ENCODE measurements around the gene GCNT2.
"Not testable (repeated sequence)": the region's sequence is repeated elsewhere in the genome, so short reads cannot be mapped to it uniquely, and the experiment has no call there.

GCNT2 gene

DNA sequence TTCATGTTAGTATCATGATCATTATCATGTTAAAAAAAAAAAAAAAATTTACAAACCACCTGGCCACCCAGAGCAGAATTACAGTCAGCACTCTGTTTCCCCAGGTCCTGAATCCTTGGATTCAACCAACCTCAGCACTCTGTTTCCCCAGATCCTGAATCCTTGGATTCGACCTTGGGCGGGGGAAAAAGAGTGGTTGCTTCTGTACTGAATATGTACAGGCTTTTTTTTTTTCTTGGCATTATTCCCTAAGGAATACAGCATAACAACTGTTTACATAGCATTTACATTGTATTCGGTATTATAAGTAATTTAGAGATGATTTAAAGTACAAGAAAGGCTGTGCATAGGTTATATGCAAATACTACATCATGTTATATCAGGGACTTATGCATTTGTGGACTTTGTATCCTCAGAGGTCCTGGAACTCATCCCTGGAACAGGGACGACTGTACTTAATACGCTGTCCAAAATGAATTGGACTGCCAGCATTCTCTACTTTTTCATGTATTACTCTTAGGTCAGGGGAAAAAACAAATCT, 31.2 kb downstream of the GCNT2 start:
- no peak for DNase-seq

DNA sequence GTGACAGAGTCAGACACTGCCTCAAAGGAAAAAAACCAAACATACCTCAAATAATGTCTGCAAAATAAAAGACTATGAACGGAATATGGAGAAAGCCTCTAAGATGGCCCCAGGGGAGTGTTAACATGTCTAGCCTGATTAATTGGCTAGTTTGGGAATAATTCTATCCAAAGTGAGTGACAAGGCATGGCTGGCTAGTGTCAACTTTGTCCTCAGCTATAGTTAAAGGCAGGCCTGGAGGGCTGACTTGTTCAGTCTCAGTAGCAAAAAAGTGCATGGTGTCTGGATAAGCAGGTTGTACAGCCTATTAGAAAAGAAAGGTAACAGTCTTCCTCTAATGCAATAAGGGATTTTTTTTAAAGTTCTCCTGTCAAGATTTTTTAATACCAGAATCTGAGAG, 32.7 kb downstream of the GCNT2 start:
- no peak for DNase-seq

DNA sequence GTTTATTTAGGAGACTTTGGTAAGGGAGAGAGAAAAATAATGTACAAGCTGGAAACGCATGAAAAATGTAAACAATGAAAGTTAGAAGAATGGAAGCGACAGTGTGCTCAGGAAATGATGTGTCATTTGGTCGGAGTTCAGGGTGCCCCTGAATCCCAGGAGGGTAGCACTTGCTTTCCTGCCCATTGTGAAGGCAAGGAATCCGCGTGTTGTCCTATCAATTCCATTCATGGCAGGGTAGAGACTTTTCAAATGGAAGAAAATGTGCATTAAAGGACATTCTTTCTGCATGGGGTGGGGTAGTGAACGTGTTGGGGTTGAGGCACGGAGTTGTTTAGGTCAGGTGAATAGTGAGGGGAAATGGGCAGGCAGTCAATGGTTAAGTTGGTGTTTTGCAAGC, 33.7 kb downstream of the GCNT2 start:
- no peak for DNase-seq

DNA sequence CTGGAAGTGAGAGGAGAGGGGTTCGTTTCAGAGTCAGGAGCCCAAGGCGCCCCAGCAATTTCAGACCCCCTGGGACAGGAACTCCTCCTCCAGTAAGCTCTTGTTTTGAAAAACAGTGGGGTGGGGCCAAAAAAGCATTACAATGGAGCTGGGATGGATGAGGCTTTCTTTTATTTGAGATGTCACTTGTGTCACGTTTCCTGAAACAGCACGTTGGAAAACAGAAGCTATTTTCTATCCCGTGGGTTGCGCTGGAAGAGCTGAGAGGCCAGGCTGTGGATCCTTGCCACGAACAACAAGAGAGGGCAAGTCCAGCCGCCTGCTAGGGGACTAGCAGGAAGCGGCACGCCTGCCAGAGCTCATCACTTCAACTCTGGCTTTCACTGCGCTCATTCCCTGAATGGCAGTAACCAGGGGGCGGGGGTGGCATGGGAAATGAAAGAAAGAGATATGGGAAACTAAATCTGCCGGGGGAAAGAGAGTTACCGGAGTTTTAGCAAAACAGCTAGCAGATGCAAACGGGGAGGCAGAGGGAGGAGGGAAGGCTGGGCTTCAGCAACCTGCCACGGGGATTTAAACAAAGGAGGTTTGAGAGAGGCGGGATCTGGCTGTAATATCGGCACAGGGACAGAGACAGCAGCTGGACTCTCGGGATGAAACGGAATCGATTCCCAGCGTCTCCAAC, 34.6 kb downstream of the GCNT2 start:
- DNase-seq, result no peak

DNA sequence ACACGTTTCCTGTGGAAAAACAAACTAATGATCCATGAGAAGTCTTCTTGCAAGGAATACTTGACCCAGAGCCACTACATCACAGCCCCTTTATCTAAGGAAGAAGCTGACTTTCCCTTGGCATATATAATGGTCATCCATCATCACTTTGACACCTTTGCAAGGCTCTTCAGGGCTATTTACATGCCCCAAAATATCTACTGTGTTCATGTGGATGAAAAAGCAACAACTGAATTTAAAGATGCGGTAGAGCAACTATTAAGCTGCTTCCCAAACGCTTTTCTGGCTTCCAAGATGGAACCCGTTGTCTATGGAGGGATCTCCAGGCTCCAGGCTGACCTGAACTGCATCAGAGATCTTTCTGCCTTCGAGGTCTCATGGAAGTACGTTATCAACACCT, 35.4 kb downstream of the GCNT2 start:
- no peak for DNase-seq

DNA sequence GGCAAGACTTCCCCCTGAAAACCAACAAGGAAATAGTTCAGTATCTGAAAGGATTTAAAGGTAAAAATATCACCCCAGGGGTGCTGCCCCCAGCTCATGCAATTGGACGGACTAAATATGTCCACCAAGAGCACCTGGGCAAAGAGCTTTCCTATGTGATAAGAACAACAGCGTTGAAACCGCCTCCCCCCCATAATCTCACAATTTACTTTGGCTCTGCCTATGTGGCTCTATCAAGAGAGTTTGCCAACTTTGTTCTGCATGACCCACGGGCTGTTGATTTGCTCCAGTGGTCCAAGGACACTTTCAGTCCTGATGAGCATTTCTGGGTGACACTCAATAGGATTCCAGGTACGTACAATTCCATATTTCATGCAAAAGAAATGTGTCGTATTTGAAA, 35.8 kb downstream of the GCNT2 start:
- DNase-seq, result no peak

DNA sequence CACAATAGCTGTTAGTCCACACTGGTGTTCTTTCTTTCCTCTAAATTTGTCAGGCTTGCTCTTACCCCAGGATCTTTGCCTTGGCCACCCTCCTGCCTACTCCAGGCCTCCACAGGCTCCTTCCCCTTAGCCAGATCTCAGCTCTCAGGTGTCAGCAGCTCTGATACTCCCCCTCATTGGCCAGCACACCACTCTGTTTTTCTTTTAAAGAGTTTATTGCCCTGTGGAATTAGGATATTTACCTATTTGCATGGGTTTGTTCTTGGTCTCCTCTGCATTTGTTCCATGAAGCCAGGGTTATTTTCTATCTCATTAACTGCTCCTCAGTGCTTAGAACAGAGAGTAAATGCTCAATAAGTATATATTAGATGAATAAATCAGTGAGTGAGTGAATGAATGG, 36.8 kb downstream of the GCNT2 start:
- DNase-seq, result no peak

DNA sequence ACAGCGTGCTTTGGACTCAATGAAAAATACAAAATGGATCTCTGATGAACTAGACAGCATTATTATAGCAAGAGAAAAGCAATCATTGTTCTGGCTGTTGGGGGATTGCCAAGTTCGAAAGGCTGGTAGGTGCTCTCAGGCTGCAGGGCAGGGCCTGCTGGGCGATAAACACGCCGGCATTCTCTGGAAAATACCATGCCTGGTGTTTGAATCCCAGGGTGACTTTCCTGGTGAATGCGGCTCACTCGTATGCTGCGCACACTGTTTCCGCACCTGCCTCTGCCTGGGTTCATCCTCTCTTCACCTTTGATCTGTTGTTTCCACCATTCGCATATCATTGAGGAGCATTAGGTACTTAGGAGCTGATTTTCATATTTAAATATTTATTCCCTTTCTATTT, 37.4 kb downstream of the GCNT2 start:
- DNase-seq, result no peak

DNA sequence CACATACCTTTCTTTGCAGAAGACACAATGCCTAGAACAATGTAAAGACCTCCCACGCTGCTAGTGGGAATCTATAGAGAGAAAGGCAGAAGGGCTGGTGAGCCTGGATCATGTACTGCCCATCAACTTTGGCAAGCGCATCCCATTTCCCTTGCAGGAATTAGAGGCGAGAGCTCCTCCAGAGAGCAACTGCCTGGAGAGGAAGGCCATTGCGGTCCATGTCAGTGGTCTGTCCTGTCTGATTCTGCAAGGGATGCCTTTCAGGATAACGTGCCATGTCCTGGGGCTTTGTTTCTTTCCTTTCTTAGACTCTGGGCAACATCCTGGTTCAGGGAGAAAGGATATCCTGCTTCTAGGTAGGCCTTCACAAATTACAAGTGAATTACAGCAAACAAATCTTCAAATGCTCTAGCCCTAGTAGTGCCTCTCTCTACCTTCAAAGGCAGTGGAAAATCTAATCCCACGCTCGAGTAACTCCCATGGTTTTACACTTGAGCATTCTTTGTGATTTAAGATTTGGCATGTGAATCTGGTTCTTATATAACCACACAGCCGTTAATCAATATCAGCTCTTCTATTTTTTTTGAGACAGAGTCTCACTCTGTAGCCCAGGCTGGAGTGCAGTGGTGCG, 38.5 kb downstream of the GCNT2 start:
- DNase-seq, result no peak

DNA sequence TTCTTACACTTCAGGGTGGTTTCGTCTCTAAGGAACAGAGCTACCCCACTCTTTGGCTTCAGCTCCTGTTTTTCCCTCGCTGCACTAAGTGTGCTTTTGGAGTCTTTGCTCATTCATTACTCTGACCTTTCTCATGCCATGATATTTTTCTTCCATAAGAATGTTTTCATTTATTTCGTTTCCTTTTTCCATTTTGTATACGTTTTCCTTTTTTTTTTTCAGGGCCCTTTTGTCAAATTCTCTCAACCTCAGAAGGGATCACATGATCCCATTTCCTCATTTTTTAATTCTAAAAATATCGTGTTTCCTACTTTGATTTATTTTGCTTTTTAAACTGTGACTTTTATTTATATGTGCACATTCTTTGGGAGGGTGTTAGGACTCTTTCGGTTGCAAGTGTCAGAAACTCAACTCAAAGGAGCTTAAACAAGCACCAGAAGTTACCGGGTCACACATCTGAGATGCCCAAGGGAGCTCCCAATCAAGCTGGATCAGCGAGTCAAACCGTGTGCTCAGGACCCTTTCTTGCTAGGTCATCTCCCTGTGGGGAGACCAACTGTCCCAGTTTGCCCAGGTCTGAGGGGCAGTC, 40.6 kb downstream of the GCNT2 start:
- no peak for DNase-seq

DNA sequence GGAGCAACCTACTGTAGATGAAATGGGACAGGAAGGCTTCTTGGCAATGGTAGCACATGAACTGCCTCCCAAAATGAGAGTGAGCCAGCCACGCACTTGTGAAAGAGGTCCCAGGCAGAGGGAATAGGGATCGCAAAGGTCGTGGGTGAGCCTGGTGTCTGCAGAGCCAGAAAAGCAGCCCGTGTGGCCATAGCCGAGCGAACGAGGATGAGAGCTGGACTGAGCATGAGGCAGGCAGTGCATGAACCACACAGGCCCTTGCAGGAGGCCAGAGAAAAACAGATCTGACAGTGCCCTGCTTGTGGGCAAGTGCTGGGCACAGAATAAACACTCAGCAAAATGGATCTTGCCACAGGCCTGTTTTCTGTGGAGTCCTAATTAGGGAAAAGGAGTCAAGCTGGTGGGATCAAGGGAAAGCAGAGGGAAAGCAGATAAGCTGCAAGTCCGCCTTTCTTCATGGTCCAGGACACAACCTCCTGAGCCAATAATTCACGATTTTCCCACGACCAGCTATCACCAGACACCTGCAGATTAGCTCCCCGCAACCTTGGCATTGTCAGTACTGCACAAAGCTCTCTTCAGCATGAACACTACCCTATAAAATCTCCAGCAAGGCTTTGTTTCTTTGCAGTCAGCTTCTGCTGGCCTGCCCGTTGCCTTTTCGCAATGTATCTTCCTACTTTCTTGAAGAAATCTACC, 44.0 kb downstream of the GCNT2 start:
- no peak for DNase-seq

DNA sequence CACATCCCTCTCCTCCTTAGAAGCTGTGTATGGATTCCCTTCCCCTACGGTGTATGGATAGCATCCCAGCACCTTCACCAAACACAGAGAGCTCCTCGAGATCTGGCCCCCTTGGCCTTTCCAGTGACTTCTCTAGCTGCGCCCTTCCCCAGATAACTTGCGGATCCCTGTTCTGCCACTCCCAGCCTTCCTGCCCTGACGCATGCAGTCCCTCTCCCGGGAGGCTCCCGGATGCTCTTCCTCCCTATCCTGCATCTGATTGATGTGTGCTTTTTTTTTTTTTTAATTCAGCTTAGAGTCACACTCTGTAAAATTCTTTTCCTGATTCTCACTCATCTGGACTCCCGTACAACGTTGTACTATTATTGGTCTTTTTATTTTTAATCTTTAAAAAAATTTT, 44.8 kb downstream of the GCNT2 start:
- DNase-seq, result no peak

DNA sequence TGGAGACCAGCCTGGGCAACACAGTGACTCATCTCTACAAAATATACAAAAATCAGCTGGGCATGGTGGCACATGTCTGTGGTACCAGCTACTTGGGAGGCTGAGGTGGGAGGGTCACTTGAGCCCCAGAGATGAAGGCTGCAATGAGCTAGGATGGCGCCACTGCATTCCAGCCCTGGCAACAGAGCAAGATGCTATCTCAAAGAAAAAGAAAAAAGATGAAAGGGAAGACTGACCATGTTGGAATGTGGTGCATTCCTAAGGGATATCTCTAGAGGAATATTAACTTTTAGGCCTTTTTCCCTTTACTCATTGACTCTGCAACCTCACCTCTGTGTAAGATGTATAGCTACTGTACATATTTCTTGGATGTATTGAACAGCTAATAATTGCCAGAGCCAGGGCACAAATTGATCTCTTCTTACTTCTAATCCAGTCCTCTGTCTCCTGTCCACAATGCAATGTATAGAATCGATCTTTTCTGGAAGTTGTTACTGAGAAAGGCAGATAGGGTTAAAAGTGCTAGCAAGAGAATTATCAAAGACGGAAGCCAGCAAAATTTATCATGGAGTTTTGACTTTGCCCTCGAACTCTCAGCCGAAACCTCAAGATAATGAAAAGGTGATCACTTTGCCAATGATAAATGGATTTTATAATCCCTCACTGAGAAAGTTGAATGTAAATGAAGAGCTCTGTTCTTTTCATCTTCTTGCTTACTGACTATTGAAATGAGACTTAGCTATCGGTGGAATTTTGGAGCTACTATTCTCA, 46.3 kb downstream of the GCNT2 start:
- no peak for DNase-seq

DNA sequence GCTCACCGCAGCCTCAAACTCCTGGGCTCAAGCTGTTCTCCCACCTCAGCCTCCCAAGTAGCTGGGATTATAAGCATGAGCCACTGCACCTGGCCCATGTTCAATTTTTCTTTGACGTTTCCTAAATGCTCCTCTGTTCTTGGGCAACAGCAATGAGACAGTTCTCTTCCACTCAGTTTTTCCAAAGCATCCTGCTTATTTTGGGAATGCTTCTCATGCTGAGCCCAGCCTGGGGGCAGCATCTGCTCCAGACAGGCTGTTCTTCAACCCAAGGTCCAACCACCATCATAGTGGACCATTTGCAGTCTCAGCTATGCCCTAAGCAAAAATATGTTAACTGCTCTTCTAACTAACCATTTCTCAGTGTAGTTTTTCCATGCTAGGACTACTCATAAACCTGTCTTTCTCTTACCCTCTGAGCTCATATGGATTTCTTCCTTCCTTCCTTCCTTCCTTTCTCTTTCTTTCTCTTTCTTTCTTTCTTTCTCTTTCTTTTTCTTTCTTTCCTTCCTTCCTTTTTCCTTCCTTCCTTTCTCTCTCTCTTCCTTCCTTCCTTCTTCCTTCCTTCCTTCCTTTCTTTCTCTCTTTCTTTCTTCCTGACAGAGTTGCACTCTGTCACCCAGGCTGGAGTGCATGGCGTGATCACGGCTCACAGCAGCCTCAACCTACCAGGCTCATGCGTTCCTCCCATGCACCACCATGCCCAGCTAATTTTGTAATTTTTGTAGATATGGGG, 48.4 kb downstream of the GCNT2 start:
- DNase-seq, result no peak

DNA sequence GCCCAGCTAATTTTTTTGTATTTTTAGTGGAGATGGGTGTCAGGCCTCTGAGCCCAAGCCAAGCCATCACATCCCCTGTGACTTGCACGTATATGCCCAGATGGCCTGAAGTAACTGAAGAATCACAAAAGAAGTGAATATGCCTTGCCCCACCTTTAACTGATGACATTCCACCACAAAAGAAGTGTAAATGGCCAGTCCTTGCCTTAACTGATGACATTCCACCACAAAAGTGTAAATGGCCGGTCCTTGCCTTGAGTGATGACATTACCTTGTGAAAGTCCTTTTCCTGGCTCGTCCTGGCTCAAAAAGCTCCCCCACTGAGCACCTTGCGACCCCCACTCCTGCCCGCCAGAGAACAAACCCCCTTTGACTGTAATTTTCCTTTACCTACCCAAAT, 54.4 kb downstream of the GCNT2 start:
- DNase-seq, result not testable (repeated sequence)

DNA sequence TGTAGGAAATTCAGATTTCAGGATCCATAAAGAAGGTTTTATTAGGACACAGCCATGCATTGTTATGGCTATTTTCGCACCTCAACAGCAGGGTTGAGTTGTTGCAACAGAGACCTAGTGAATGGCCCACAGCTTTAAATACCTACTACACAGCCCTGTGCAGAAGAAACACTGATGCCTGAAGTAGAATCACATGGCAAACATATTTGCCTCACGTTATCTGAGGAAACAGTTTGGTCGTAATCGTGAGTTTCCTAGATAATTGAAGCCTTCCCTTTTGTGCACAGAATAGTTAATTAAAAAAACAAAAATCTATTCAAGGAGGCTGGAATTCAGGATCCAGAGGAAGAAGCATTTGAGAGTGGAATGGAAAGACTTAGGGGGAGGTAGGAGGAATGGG, 55.1 kb downstream of the GCNT2 start:
- no peak for DNase-seq

DNA sequence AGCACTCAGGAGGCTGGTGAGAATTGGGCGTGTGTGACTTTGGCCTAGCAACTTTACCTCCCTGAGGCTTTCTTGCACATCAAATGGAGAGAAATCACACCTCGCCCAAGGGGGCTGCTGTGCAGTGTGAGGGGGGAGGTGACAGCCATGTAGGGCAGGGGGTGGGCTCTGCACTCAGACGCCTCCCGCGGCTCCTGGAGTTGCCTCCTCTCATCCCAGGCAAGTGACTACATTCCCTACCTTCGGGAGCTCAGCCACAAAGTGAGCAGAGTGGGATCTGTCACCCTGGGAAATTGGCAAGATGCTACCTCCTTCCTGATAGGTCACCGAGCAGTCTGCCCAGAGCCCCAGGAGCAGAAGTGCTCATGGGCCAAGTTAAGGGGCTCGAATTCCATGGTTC, 56.0 kb downstream of the GCNT2 start:
- DNase-seq, result no peak

DNA sequence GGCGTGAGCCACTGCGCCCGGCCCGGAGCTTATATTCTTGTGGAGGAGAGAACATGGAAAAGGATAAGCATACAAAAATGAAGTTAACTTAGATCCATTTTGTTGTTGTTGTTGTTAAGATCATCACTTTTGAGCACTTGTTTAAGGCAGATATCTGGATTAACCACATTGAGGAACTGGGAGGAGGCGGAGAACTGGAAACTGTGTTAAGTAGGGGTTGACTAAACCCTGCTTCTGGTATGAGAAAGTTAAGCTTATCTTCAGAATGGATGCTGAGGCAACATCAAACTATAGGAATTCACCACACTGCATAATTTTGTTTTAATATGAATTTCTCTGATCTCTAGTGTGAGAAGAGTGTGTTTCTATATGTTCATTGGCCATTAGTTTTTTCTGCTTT, 57.6 kb downstream of the GCNT2 start:
- DNase-seq, result no peak

DNA sequence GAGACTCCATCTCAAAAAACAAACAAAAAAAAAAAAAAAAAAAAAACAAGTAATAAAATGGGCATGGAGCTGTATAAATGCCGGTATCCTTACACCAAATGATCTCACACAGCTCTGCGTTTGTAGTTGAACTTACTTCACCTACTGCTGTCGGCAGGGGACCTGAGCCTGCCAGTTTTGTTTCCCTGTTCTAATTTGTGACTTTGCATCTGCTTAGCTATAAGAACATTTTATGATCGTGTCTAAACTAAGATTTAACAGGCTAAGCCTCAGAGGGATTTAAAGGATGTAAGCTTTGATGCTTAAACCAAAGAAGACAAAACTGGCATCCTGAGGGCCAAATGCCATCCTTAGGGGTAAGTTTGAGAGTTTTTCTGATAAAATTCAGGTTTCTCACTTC, 58.7 kb downstream of the GCNT2 start:
- DNase-seq, result no peak

DNA sequence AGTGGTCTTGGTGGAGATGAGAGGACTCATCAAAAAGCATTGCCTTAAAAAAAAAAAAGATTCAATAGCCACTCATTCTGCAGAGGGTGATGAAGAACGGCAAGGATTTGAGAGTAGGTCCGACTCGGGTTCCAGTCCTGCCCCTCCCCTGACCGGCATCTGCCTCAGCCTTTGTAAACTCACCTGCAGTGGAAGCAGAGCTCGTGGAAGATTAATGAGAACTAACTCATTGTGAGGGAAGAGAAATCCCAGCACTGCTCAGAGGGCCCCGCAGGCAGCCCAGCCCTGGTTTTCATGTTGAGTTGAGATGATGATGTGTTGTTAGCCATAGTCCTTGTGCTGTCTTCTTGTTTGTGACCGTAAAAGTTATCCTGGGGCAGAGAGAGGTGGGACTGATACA, 59.4 kb downstream of the GCNT2 start:
- DNase-seq, result no peak

DNA sequence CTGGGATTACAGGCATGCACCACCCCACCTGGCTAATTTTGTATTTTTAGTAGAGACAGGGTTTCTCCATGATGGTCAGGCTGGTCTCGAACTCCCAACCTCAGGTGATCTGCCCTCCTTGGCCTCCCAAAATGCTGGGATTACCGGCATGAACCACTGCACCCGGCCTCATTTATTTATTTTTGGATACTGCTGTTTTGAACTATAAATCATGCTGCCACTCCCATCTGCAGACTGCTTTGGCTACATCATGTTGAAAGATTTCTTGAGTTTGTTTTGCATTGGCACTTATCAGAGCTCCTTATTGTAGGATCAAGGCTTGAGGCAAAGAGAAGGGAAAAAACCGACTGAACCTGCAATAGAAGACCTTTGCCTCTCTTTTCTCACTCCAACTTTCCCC, 60.3 kb downstream of the GCNT2 start:
- not testable (repeated sequence) for DNase-seq

DNA sequence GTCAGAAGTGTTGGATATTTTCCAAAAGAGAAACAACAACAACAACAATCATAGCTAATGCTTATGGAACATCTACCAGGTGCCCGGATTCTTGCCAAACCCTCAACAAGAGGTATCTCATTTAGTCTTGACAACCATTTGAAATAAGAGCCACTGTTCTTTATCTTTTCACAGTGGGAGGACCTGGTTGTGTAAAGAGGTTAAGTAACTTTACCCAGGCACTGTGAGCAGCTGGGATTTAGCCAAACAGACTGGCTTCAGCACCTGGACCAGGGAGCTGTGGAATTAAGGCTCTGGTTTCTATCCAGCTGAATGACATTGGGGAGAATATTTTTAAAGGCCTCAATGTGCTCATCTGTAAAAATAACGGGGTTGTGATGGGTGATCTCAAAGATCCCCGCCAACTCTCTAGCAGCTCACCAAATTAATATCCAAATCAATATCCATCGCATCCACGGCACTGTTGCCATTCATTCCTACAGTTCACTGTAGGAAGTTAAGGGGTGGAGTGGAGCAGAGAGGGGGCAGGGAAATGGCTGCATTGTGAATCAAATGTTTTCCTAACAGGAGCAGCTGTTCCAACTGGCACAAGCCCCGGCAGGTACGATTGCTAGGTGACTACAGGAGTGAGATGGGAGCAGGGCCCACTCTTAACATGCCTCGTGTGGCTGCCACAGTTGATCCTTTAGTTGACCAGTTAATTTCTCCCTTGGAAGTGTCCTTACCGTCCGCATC, 61.8 kb downstream of the GCNT2 start:
- DNase-seq, result no peak

Data from activated CD4-positive, alpha-beta T cell treated with anti-CD3 and anti-CD28 coated beads, Interleukin-2, Interleukin-6, amounts not matched to agents 100 ng/mL and 50 ng/mL, durations not matched to agents 16 hours and 8 hours (primary cell).